Keratinocyte (primary cell): ENCODE measurements around the gene SPSB2. TPM values are rescaled to one million over a fixed set of nuclear protein-coding genes. Genes with fewer than 3 reads are reported as not detected.
"Not testable (repeated sequence)": the region's sequence is repeated elsewhere in the genome, so short reads cannot be mapped to it uniquely, and the experiment has no call there.

Experiments
- DNase-seq: peaks from one replicate; pipeline ENCODE4 v3.0.0-alpha.2; 2011; ENCODE audit warnings: low read depth, missing footprints, low spot score
- FAIRE-seq: peaks from 2 replicates; lab custom pipeline; 2011; peaks lifted over from hg19 to GRCh38; lab: Jason Lieb, UNC
- H2AFZ ChIP-seq: 2 replicates; pipeline ENCODE4 v1.6.0; 2012; ENCODE audit warnings: low read length, control low read depth, inconsistent platforms; ENCODE audit not compliant: control insufficient read depth
- H3K27ac ChIP-seq: 2 replicates; pipeline ENCODE4 v1.5.1; 2011; ENCODE audit warnings: low read length; ENCODE audit not compliant: control insufficient read depth, insufficient read depth
- H3K27me3 ChIP-seq: 3 replicates; pipeline ENCODE4 v1.6.0; 2011; ENCODE audit warnings: low read length; ENCODE audit not compliant: control insufficient read depth, insufficient read depth; ENCODE audit errors: extremely low read depth
- H3K36me3 ChIP-seq, 2 experiments: 2 replicates in 1 of 2; 3 replicates in 1 of 2; pipeline ENCODE4 v1.5.1; 2011; ENCODE audit warnings: low read length in 2 of 2, mild to moderate bottlenecking in 1 of 2; ENCODE audit not compliant: control insufficient read depth in 2 of 2, insufficient read depth in 2 of 2; ENCODE audit errors: extremely low read depth in 1 of 2
- H3K4me1 ChIP-seq: 3 replicates; pipeline ENCODE4 v1.5.1; 2011; ENCODE audit warnings: low read length; ENCODE audit not compliant: control insufficient read depth, insufficient read depth; ENCODE audit errors: extremely low read depth
- H3K4me2 ChIP-seq: 3 replicates; pipeline ENCODE4 v1.6.0; 2011; ENCODE audit warnings: low read depth, low read length; ENCODE audit not compliant: control insufficient read depth, insufficient read depth; ENCODE audit errors: extremely low read depth
- H3K4me3 ChIP-seq, 3 experiments: fragments of 200-600 bp in 1 of 3; sonication (generic) in 1 of 3; 2 replicates in 2 of 3; 3 replicates in 1 of 3; pipeline ENCODE4 v1.5.1; 2011 to 2016; ENCODE audit warnings: low read length in 3 of 3, mild to moderate bottlenecking in 3 of 3, control low read depth in 2 of 3, inconsistent platforms in 1 of 3, low read depth in 1 of 3, mixed read lengths in 1 of 3, mixed run types in 1 of 3, moderate library complexity in 1 of 3; ENCODE audit not compliant: control insufficient read depth in 2 of 3, insufficient read depth in 2 of 3; ENCODE audit errors: extremely low read depth in 1 of 3
- H3K79me2 ChIP-seq: 2 replicates; pipeline ENCODE4 v1.6.0; 2012; ENCODE audit warnings: low read length; ENCODE audit not compliant: control insufficient read depth, insufficient read depth
- H3K9ac ChIP-seq: 3 replicates; pipeline ENCODE4 v1.6.0; 2011; ENCODE audit warnings: low read length; ENCODE audit not compliant: control insufficient read depth, insufficient read depth; ENCODE audit errors: extremely low read depth
- H3K9me1 ChIP-seq: 3 replicates; pipeline ENCODE4 v1.6.0; 2011; ENCODE audit warnings: low read length; ENCODE audit not compliant: control insufficient read depth, insufficient read depth; ENCODE audit errors: extremely low read depth
- H3K9me3 ChIP-seq: 2 replicates; pipeline ENCODE4 v1.5.1; 2012; ENCODE audit warnings: low read depth, low read length; ENCODE audit not compliant: control insufficient read depth
- H4K20me1 ChIP-seq: 3 replicates; pipeline ENCODE4 v1.6.0; 2011; ENCODE audit warnings: low read length; ENCODE audit not compliant: control insufficient read depth, insufficient read depth; ENCODE audit errors: extremely low read depth
- CTCF ChIP-seq, 3 experiments: IDR thresholded peaks in 1 of 3; conservative IDR thresholded peaks in 1 of 3; optimal IDR thresholded peaks in 1 of 3; 2 replicates in 2 of 3; 3 replicates in 1 of 3; pipeline versions ENCODE3 to v1.5.1; 2011; ENCODE audit warnings: low read length in 3 of 3, mild to moderate bottlenecking in 3 of 3, moderate library complexity in 2 of 3, control low read depth in 1 of 3, inconsistent platforms in 1 of 3; ENCODE audit not compliant: insufficient read depth in 2 of 3; ENCODE audit errors: extremely low read depth in 1 of 3
- EZH2 ChIP-seq: IDR thresholded peaks from one replicate; pipeline ENCODE4 v1.6.1; 2012; ENCODE audit warnings: inconsistent platforms, mild to moderate bottlenecking, low read length, moderate library complexity
- dilution Hi-C: fragments of 300-500 bp; cut with MboI; formaldehyde crosslinking; loops from one replicate; pipeline ENCODE4 v1.7.0; 2020; ENCODE audit warnings: low sequenced_read_pairs; ENCODE audit not compliant: extremely low pct_ligation_motif_present
- polyA plus RNA-seq, 5 experiments: library from polyadenylated mRNA; depleted of rRNA in 3 of 5; stranded (reverse) in 3 of 5; stranded (forward) in 1 of 5; unstranded in 1 of 5; fragments of >200 nt; gene quantifications; 1 replicate in 1 of 5; 2 replicates in 3 of 5; 3 replicates in 1 of 5; pipeline versions ENCODE4 v1.2.1 to v1.2.3, GENCODE V29; 2011 to 2012; ENCODE audit warnings: missing spikeins in 2 of 5, low read depth in 1 of 5, low replicate concordance in 1 of 5

SPSB2 gene
- polyA plus RNA-seq, 1 donor (not counting 4 experiments of a cell fraction or from before 2014, with no cell fraction given): 4.9 TPM

GRCh38 chr12:6883683-6884082 is 10.6 kb upstream of the SPSB2 start:
- H3K4me1 ChIP-seq: no peaks in the 10 kb centered on the region
- FAIRE-seq: no peak
- TF ChIP-seq CTCF (optimal IDR thresholded peaks at IDR 0.05 in 1 of 3, IDR thresholded peaks at IDR 0.05 in 1 of 3, conservative IDR thresholded peaks at IDR 0.05 in 1 of 3; ENCODE audit: extremely low read depth in 1 of 3, insufficient read depth in 2 of 3, low read length in 3 of 3): no peak
- no peak for TF ChIP-seq EZH2
- H2AFZ ChIP-seq: no peak overlapping the region
- H3K9ac ChIP-seq: no peak overlapping the region
- dilution Hi-C loops: no loop called here
- H4K20me1 ChIP-seq: no peaks in the 10 kb centered on the region
- no peak for DNase-seq
- no peak overlapping the region for H3K4me2 ChIP-seq
- no peaks in the 10 kb centered on the region for H3K27me3 ChIP-seq
- H3K27ac ChIP-seq: no peak overlapping the region
- H3K36me3 ChIP-seq: no peaks in the 10 kb centered on the region
- H3K79me2 ChIP-seq: no peaks in the 10 kb centered on the region
- H3K9me1 ChIP-seq: no peaks in the 10 kb centered on the region
- H3K9me3 ChIP-seq: no peaks in the 10 kb centered on the region
- no peak overlapping the region for H3K4me3 ChIP-seq

DNA sequence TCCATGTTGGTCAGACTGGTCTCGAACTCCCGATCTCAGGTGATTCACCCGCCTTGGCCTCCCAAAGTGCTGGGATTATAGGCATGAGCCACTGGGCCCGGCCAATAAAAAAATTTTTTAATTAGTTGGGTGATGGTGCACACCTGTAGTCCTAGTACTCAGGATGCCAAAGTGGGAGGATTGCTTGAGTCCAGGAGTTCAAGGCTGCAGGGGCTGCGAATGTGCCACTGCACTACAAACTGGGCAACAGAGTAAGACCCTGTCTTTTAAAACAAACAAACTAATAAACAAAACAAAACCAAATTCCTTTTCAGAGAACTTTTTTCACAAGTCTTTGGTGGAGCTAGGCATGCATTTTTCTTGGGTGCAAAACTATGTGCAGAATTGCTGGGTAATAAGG is 10.1 kb upstream of the SPSB2 start:
- H3K9me1 ChIP-seq: no peaks in the 10 kb centered on the region
- H4K20me1 ChIP-seq: no peaks in the 10 kb centered on the region
- H3K4me1 ChIP-seq: no peaks in the 10 kb centered on the region
- H3K4me2 ChIP-seq: no peak overlapping the region
- H3K27me3 ChIP-seq: no peaks in the 10 kb centered on the region
- no peak overlapping the region for H2AFZ ChIP-seq
- H3K4me3 ChIP-seq: no peak overlapping the region
- H3K79me2 ChIP-seq: no peaks in the 10 kb centered on the region
- DNase-seq: no peak
- no peaks in the 10 kb centered on the region for H3K9me3 ChIP-seq
- no peak for FAIRE-seq
- dilution Hi-C loops: no loop called here
- H3K9ac ChIP-seq: no peak overlapping the region
- TF ChIP-seq CTCF (optimal IDR thresholded peaks at IDR 0.05 in 1 of 3, IDR thresholded peaks at IDR 0.05 in 1 of 3, conservative IDR thresholded peaks at IDR 0.05 in 1 of 3; ENCODE audit: extremely low read depth in 1 of 3, insufficient read depth in 2 of 3, low read length in 3 of 3) (no peak), EZH2 (no peak)
- H3K36me3 ChIP-seq: no peaks in the 10 kb centered on the region
- H3K27ac ChIP-seq: no peak overlapping the region

- H3K4me1 ChIP-seq, H3K27me3 ChIP-seq, H3K9me1 ChIP-seq, H4K20me1 ChIP-seq, H3K27ac ChIP-seq, H3K9me3 ChIP-seq, H2AFZ ChIP-seq, H3K79me2 ChIP-seq, H3K4me3 ChIP-seq, DNase-seq, H3K36me3 ChIP-seq, FAIRE-seq, dilution Hi-C loops, H3K9ac ChIP-seq, H3K4me2 ChIP-seq: not testable (repeated sequence)
Observed at GRCh38 chr12:6879824-6880223, 6.7 kb upstream of the SPSB2 start.

GRCh38 chr12:6874015-6874368 is 889 bp upstream of the SPSB2 start:
- peaks cover 14 to 18% of the 10 kb centered on the region in 2 experiments for H3K36me3 ChIP-seq
- peaks cover 29% of the 10 kb centered on the region for H3K4me1 ChIP-seq
- peak overlapping the region; percentile 29 for H3K9ac ChIP-seq
- peaks cover 17% of the 10 kb centered on the region for H4K20me1 ChIP-seq
- H3K9me3 ChIP-seq, DNase-seq, FAIRE-seq, dilution Hi-C loops, H3K27ac ChIP-seq, H3K27me3 ChIP-seq, H3K9me1 ChIP-seq: not testable (repeated sequence)
- H2AFZ ChIP-seq: peak overlapping the region; percentile 36
- H3K79me2 ChIP-seq: peaks cover 27% of the 10 kb centered on the region
- H3K4me3 ChIP-seq: peak overlapping the region in 1 of 3 experiments; percentile 92
- peak overlapping the region; percentile 98 for H3K4me2 ChIP-seq
